Loucy (cell line): ENCODE data around the gene RNF32.

Source experiments
- H2AFZ ChIP-seq: fragments of 200-600 bp; sonication (generic); 2 replicates; pipeline ENCODE4 v1.6.0; 2016; ENCODE audit warnings: antibody characterized with exemption, mild to moderate bottlenecking, low read length, moderate library complexity
- H3F3A ChIP-seq: fragments of 200-600 bp; 2 replicates; pipeline ENCODE4 v1.6.0; 2016; ENCODE audit warnings: antibody characterized with exemption, low read depth, mild to moderate bottlenecking
- H3K27me3 ChIP-seq: fragments of 200-600 bp; sonication (generic); 2 replicates; pipeline ENCODE4 v1.6.1; 2014; ENCODE audit warnings: low read length, mild to moderate bottlenecking; ENCODE audit not compliant: insufficient read depth, poor library complexity, severe bottlenecking
- H3K36me3 ChIP-seq: fragments of 200-600 bp; sonication (generic); 2 replicates; pipeline ENCODE4 v1.6.1; 2016; ENCODE audit warnings: low read length; ENCODE audit not compliant: insufficient read depth
- H3K4me1 ChIP-seq: fragments of 200-600 bp; sonication (generic); 2 replicates; pipeline ENCODE4 v1.5.1; 2014; ENCODE audit warnings: low read length, mild to moderate bottlenecking; ENCODE audit not compliant: insufficient read depth, poor library complexity, severe bottlenecking
- H3K4me2 ChIP-seq: fragments of 200-600 bp; sonication (generic); 2 replicates; pipeline ENCODE4 v1.6.0; 2014; ENCODE audit warnings: antibody characterized with exemption, low read length, low read depth, mild to moderate bottlenecking; ENCODE audit not compliant: poor library complexity, severe bottlenecking
- H3K4me3 ChIP-seq: fragments of 200-600 bp; sonication (generic); 2 replicates; pipeline ENCODE4 v1.5.1; 2014; ENCODE audit warnings: low read length, mild to moderate bottlenecking, mixed read lengths; ENCODE audit not compliant: poor library complexity, severe bottlenecking
- H3K79me2 ChIP-seq: fragments of 200-600 bp; sonication (generic); 2 replicates; pipeline ENCODE4 v1.6.1; 2014; ENCODE audit warnings: low read length; ENCODE audit not compliant: insufficient read depth
- H3K9ac ChIP-seq: fragments of 200-600 bp; sonication (generic); 2 replicates; pipeline ENCODE4 v1.6.0; 2014; ENCODE audit warnings: mild to moderate bottlenecking, low read depth, low read length, moderate library complexity; ENCODE audit not compliant: poor library complexity, severe bottlenecking
- H3K9me2 ChIP-seq: fragments of 200-600 bp; sonication (generic); replicated peaks from 2 replicates; pipeline ENCODE4 v1.6.1; 2016; ENCODE audit warnings: low read depth, low read length, mixed read lengths
- H3K9me3 ChIP-seq: fragments of 200-600 bp; sonication (generic); 2 replicates; pipeline ENCODE4 v1.6.1; 2014; ENCODE audit warnings: mild to moderate bottlenecking, antibody characterized with exemption, low read length, low read depth; ENCODE audit not compliant: insufficient read depth
- H4K20me1 ChIP-seq: fragments of 200-600 bp; sonication (generic); 2 replicates; pipeline ENCODE4 v1.6.0; 2014; ENCODE audit warnings: antibody characterized with exemption, low read length, mild to moderate bottlenecking; ENCODE audit not compliant: insufficient read depth, poor library complexity, severe bottlenecking
- CTCF ChIP-seq: fragments of 200-600 bp; sonication (generic); conservative IDR thresholded peaks from 2 replicates; pipeline ENCODE4 v1.5.1; 2014; ENCODE audit warnings: mild to moderate bottlenecking, antibody characterized with exemption, low read length
- EZH2phosphoT487 ChIP-seq: fragments of 200-600 bp; IDR thresholded peaks from 2 replicates; pipeline ENCODE4 v1.6.1; 2018; ENCODE audit warnings: antibody characterized with exemption, mild to moderate bottlenecking, moderate library complexity, borderline replicate concordance

RNF32 gene

GRCh38 chr7:156652886-156653568 is 12.5 kb downstream of the RNF32 start:
- Histone ChIP-seq H3K36me3 (no peaks in the 10 kb centered on the region), H4K20me1 (no peaks in the 10 kb centered on the region), H3K4me1 (no peaks in the 10 kb centered on the region), H3K9ac (no peak overlapping the region), H3K4me3 (no peak overlapping the region), H3K9me3 (no peaks in the 10 kb centered on the region), H3K79me2 (no peaks in the 10 kb centered on the region), H2AFZ (no peak overlapping the region), H3K27me3 (no peaks in the 10 kb centered on the region), H3K9me2 (no peaks in the 10 kb centered on the region), H3K4me2 (no peak overlapping the region), H3F3A (no peaks in the 10 kb centered on the region)
- no peak for TF ChIP-seq EZH2phosphoT487
- no peak for TF ChIP-seq CTCF

GRCh38 chr7:156654511-156655234 is 14.1 kb downstream of the RNF32 start:
- TF ChIP-seq EZH2phosphoT487 (no peak), CTCF (no peak)
- H3K4me2 ChIP-seq, result no peak overlapping the region

GRCh38 chr7:156655251-156655650 is 14.7 kb downstream of the RNF32 start:
- no peak for TF ChIP-seq EZH2phosphoT487
- no peak for TF ChIP-seq CTCF
- Histone ChIP-seq H4K20me1 (no peaks in the 10 kb centered on the region), H3K27me3 (no peaks in the 10 kb centered on the region), H3K36me3 (no peaks in the 10 kb centered on the region), H2AFZ (no peak overlapping the region), H3K4me3 (no peak overlapping the region), H3F3A (no peaks in the 10 kb centered on the region), H3K9me3 (no peaks in the 10 kb centered on the region), H3K9ac (no peak overlapping the region), H3K4me2 (no peak overlapping the region), H3K79me2 (no peaks in the 10 kb centered on the region), H3K4me1 (no peaks in the 10 kb centered on the region), H3K9me2 (no peaks in the 10 kb centered on the region)

More at GRCh38 chr7:156654511-156655234, 14.1 kb downstream of the RNF32 start:
- no peaks in the 10 kb centered on the region for H3K9me3 ChIP-seq
- no peaks in the 10 kb centered on the region for H3K27me3 ChIP-seq
- H4K20me1 ChIP-seq, result no peaks in the 10 kb centered on the region
- H3K9ac ChIP-seq, result no peak overlapping the region
- no peaks in the 10 kb centered on the region for H3F3A ChIP-seq
- no peaks in the 10 kb centered on the region for H3K4me1 ChIP-seq
- no peaks in the 10 kb centered on the region for H3K36me3 ChIP-seq
- no peak overlapping the region for H2AFZ ChIP-seq
- no peak overlapping the region for H3K4me3 ChIP-seq
- no peaks in the 10 kb centered on the region for H3K9me2 ChIP-seq
- no peaks in the 10 kb centered on the region for H3K79me2 ChIP-seq
